Measurements from ENCODE around the gene FBXO27.

DNA sequence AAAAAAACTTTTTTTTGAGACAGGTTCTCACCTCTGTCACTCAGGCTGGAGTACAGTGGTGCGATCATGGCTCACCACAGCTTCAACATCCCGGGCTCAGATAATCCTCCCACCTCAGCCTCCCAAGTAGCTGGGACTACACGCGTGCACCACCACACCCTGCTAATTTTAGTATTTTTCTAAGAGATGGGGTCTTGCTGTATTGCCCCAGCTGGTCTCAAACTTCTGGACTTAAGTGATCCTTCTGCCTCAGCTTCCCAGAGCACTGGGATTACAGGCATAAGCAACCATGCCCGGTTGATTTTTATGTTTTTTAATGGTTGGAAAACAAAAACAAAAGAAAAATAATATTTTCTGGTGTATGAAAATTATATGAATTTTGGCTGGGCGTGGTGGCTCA lies 42.6 kb upstream of the FBXO27 start:
- TF ChIP-seq, protein P1, sequence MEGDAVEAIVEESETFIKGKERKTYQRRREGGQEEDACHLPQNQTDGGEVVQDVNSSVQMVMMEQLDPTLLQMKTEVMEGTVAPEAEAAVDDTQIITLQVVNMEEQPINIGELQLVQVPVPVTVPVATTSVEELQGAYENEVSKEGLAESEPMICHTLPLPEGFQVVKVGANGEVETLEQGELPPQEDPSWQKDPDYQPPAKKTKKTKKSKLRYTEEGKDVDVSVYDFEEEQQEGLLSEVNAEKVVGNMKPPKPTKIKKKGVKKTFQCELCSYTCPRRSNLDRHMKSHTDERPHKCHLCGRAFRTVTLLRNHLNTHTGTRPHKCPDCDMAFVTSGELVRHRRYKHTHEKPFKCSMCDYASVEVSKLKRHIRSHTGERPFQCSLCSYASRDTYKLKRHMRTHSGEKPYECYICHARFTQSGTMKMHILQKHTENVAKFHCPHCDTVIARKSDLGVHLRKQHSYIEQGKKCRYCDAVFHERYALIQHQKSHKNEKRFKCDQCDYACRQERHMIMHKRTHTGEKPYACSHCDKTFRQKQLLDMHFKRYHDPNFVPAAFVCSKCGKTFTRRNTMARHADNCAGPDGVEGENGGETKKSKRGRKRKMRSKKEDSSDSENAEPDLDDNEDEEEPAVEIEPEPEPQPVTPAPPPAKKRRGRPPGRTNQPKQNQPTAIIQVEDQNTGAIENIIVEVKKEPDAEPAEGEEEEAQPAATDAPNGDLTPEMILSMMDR (IDR thresholded peaks at IDR 0.05): no peak
- TF ChIP-seq POLR2A (IDR thresholded peaks at IDR 0.05): no peak

All from adrenal gland (tissue), 5 donors.